Muscle layer of colon (tissue), 2 donors: ENCODE data around the gene SSC4D.

Source experiments
- H3K27ac ChIP-seq: one replicate; pipeline ENCODE4 v1.7.0; 2013; ENCODE audit warnings: low read depth, mild to moderate bottlenecking, low read length, moderate library complexity
- H3K27me3 ChIP-seq, 2 donors: one replicate each; pipeline ENCODE4 v1.7.0; 2013; ENCODE audit warnings: low read length in 2 of 2, mild to moderate bottlenecking in 2 of 2; ENCODE audit not compliant: insufficient read depth in 2 of 2, control insufficient read depth in 1 of 2
- H3K36me3 ChIP-seq: one replicate; pipeline ENCODE4 v1.7.0; 2013; ENCODE audit warnings: mild to moderate bottlenecking, low read length; ENCODE audit not compliant: insufficient read depth
- H3K4me1 ChIP-seq: one replicate; pipeline ENCODE4 v1.7.0; 2013; ENCODE audit warnings: mild to moderate bottlenecking, low read length; ENCODE audit not compliant: insufficient read depth
- H3K4me3 ChIP-seq, 2 donors: one replicate each; pipeline ENCODE4 v1.7.0; 2013; ENCODE audit warnings: low read length in 2 of 2, low read depth in 1 of 2, mild to moderate bottlenecking in 1 of 2, moderate library complexity in 1 of 2
- H3K9ac ChIP-seq: one replicate; pipeline ENCODE4 v1.7.0; 2013; ENCODE audit warnings: low read length
- H3K9me3 ChIP-seq: one replicate; pipeline ENCODE4 v1.7.0; 2013; ENCODE audit warnings: mild to moderate bottlenecking, low read length
- donor health status: abdominal sarcoma.
- donor health status: Adenocarcinoma of cecum.

The SSC4D gene

GRCh38 chr7:76358481-76359110 lies 50.9 kb downstream of the SSC4D start, which contains the start of gene YWHAG:
Gene YWHAG (minus strand): TSS chr7:76358991. CDS start chr7:76358808, 183 bp downstream.
- peak within 1 kb of the TSS; percentile 74 to 99 for H3K4me3 ChIP-seq
- peak within 1 kb of the TSS; percentile 89 for H3K9ac ChIP-seq
- H3K27ac ChIP-seq: peak within 1 kb of the TSS; percentile 96
- peaks cover 43% of the 10 kb centered on the region for H3K4me1 ChIP-seq
- no peaks in the 10 kb centered on the region for H3K27me3 ChIP-seq
- no peaks in the 10 kb centered on the region for H3K9me3 ChIP-seq
- H3K36me3 ChIP-seq: peaks cover 6% of the 10 kb centered on the region

GRCh38 chr7:76358011-76358480 lies 51.5 kb downstream of the SSC4D start:
- Histone ChIP-seq H3K27me3 (no peaks in the 10 kb centered on the region), H3K9ac (peak overlapping the region; percentile 89), H3K27ac (peak overlapping the region; percentile 96), H3K4me3 (peak overlapping the region; percentile 66 to 99), H3K36me3 (peaks cover 6% of the 10 kb centered on the region), H3K9me3 (no peaks in the 10 kb centered on the region), H3K4me1 (peaks cover 44% of the 10 kb centered on the region)

GRCh38 chr7:76357475-76358010 lies 52.0 kb downstream of the SSC4D start:
- Histone ChIP-seq H3K36me3 (peaks cover 6% of the 10 kb centered on the region), H3K4me1 (peaks cover 44% of the 10 kb centered on the region), H3K4me3 (peak overlapping the region; percentile 66 to 99), H3K9ac (peak overlapping the region; percentile 89), H3K27ac (peak overlapping the region; percentile 96), H3K9me3 (no peaks in the 10 kb centered on the region), H3K27me3 (no peaks in the 10 kb centered on the region)

DNA sequence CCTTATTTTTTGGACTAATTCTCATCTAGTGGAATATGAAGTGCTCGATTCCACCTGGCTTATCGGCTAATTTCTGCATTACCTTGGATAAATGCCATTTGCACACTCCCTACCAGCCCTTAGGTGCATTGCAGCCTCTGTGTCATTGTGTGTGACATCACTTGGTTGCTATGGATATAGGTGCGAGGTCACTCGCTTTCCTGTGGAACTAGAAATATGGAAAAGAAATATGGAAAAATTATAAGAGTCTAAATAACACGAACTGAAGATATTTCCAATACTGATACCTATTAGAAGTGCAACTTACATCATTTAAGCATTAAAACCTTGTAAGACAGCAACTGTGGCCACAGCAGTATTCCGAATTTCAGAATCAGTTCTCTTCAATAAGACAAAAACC lies 52.7 kb downstream of the SSC4D start:
- H3K27ac ChIP-seq: no peak overlapping the region
- peaks cover 50% of the 10 kb centered on the region for H3K4me1 ChIP-seq
- peak overlapping the region in 1 of 2 donors; percentile 99 for H3K4me3 ChIP-seq
- H3K27me3 ChIP-seq: no peaks in the 10 kb centered on the region
- peak overlapping the region; percentile 89 for H3K9ac ChIP-seq
- H3K36me3 ChIP-seq: peaks cover 6% of the 10 kb centered on the region
- no peaks in the 10 kb centered on the region for H3K9me3 ChIP-seq

DNA sequence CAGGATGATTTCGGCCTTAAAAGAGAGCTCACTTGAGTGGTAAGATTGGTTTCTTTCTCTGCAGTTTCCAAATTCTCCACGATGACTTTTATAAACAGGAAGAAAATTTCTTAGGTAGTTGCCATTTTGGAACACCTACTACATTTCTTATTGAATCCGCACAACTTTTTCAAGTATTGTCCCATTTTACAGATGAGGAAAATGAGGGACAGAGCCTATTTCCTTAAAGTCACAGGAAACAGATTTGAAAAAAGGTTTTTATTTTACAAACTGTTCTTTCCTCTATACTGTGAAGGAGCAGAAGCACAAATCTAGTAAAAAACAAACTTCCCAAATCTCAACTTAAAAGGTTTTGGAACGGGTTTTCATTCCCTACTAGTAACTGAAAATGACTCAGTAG lies 53.4 kb downstream of the SSC4D start:
- no peak overlapping the region for H3K27ac ChIP-seq
- H3K9me3 ChIP-seq: no peaks in the 10 kb centered on the region
- peaks cover 57% of the 10 kb centered on the region for H3K4me1 ChIP-seq
- no peak overlapping the region for H3K9ac ChIP-seq
- no peaks in the 10 kb centered on the region for H3K27me3 ChIP-seq
- no peak overlapping the region for H3K4me3 ChIP-seq
- H3K36me3 ChIP-seq: peaks cover 6% of the 10 kb centered on the region

GRCh38 chr7:76354981-76355730 lies 54.3 kb downstream of the SSC4D start:
- Histone ChIP-seq H3K4me1 (peaks cover 60% of the 10 kb centered on the region), H3K27ac (no peak overlapping the region), H3K9ac (no peak overlapping the region), H3K36me3 (peaks cover 10% of the 10 kb centered on the region), H3K4me3 (no peak overlapping the region), H3K9me3 (no peaks in the 10 kb centered on the region), H3K27me3 (no peaks in the 10 kb centered on the region)

DNA sequence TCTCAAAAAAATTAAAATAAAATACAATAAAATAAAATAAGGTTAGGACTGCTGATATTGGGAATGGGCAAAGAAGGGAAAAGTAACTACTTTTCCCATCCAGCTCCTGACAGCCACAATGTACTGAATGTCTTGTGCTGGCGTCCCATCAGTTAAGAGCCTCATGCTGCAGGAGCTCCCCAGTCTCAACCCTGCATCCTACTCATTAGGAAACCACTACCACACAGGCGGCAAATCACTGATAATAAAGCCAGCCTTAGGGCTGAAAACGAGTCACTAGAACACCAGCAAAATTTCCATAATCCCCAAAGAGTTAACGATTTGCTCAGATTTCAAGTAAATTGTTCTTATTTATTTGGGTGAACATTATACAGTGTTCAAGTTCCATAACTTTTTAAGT lies 55.0 kb downstream of the SSC4D start:
- Histone ChIP-seq H3K9ac (no peak overlapping the region), H3K9me3 (no peaks in the 10 kb centered on the region), H3K4me1 (peaks cover 54% of the 10 kb centered on the region), H3K4me3 (no peak overlapping the region), H3K36me3 (peaks cover 16% of the 10 kb centered on the region), H3K27ac (no peak overlapping the region), H3K27me3 (no peaks in the 10 kb centered on the region)

DNA sequence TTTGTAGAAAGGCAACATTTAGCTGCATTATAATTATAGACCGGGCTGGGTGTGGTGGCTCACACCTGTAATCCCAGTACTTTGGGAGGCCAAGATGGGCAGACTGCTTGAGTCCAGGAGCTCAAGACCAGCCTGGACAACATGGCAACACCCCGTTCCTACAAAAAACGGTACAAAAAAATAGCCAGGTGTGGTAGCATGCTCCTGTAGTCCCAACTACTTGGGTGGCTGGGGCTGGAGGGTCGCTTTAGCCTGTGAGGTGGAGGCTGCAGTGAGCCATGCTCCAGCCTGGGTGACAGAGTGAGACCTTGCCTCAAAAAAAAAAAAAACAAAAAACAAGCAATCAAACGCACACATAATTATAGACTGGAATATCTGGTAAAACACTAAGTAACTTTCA lies 55.8 kb downstream of the SSC4D start:
- Histone ChIP-seq H3K4me3 (no peak overlapping the region), H3K9ac (no peak overlapping the region), H3K27me3 (no peaks in the 10 kb centered on the region), H3K9me3 (no peaks in the 10 kb centered on the region), H3K27ac (no peak overlapping the region), H3K4me1 (peaks cover 54% of the 10 kb centered on the region), H3K36me3 (peaks cover 16% of the 10 kb centered on the region)

- Histone ChIP-seq H3K4me1 (peaks cover 47% of the 10 kb centered on the region), H3K9me3 (no peaks in the 10 kb centered on the region), H3K27ac (no peak overlapping the region), H3K27me3 (no peaks in the 10 kb centered on the region), H3K4me3 (no peak overlapping the region), H3K9ac (no peak overlapping the region), H3K36me3 (peaks cover 22% of the 10 kb centered on the region)
These were observed 57.3 kb downstream of the SSC4D start for GRCh38 chr7:76352193-76352592.

- no peak overlapping the region for H3K4me3 ChIP-seq
- H3K4me1 ChIP-seq: peaks cover 48% of the 10 kb centered on the region
- no peaks in the 10 kb centered on the region for H3K9me3 ChIP-seq
- H3K27me3 ChIP-seq: no peaks in the 10 kb centered on the region
- H3K27ac ChIP-seq: no peak overlapping the region
- peaks cover 30% of the 10 kb centered on the region for H3K36me3 ChIP-seq
- no peak overlapping the region for H3K9ac ChIP-seq
These were observed 58.1 kb downstream of the SSC4D start for GRCh38 chr7:76351372-76351771.

DNA sequence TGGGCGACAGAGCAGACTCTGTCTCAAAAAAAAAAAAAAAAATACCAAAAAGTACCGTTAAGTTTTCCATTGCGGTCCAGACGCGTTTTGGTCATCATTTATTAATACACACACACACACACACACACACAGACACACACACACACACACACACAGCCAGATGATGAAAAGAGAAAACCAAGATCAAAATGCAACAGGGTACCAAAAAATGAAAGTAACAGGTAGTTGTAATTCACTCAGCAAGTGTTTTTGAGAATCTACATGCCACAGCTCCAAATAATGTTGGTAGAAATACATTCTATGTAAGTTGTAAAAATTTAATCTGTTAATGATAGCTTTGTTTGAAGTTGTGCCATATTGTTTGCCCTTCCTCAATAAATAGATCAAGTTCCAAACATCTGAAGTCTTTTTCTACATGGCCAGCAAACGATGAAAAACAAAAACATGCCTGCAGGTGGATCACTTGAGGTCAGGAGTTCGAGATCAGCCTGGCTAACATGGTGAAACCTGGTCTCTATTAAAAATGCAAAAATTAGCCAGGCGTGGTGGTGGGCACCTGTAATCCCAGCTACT lies 60.1 kb downstream of the SSC4D start:
- H3K27ac ChIP-seq: no peak overlapping the region

More for the DNA sequence above, 60.1 kb downstream of the SSC4D start:
- Histone ChIP-seq H3K4me1 (peaks cover 39% of the 10 kb centered on the region), H3K4me3 (no peak overlapping the region), H3K27me3 (no peaks in the 10 kb centered on the region), H3K36me3 (peaks cover 36% of the 10 kb centered on the region), H3K9me3 (no peaks in the 10 kb centered on the region), H3K9ac (no peak overlapping the region)
